ENCODE data around the gene DUSP2.

Gene DUSP2

GRCh38 chr2:96131152-96131812 lies 14.0 kb downstream of the DUSP2 start:
- H3K9ac ChIP-seq, result no peak overlapping the region
- no peaks in the 10 kb centered on the region for H3K36me3 ChIP-seq
- no peak overlapping the region for H3K4me2 ChIP-seq
- H3K27me3 ChIP-seq, result no peaks in the 10 kb centered on the region
- no peaks in the 10 kb centered on the region for H3K9me3 ChIP-seq (replicated peaks in 1 of 11)
- H3K4me1 ChIP-seq, result peaks cover 0 to 19% (median 2%) of the 10 kb centered on the region in 10 experiments; a peak in 7 of 20 replicates
- no peak overlapping the region for H3K4me3 ChIP-seq
- no peak overlapping the region for H3K27ac ChIP-seq
- TF ChIP-seq Cebpa-rat (IDR thresholded peaks at IDR 0.05), result no peak
- H4K20me1 ChIP-seq, result no peaks in the 10 kb centered on the region

- H4K20me1 ChIP-seq, result no peaks in the 10 kb centered on the region
- no peak overlapping the region for H3K9ac ChIP-seq
- TF ChIP-seq Cebpa-rat (IDR thresholded peaks at IDR 0.05), result no peak
- peaks cover 0 to 16% (median 0%) of the 10 kb centered on the region in 10 experiments; a peak in 6 of 20 replicates for H3K4me1 ChIP-seq
- H3K36me3 ChIP-seq, result no peaks in the 10 kb centered on the region
- H3K27me3 ChIP-seq, result no peaks in the 10 kb centered on the region
- no peaks in the 10 kb centered on the region for H3K9me3 ChIP-seq (replicated peaks in 1 of 11)
- no peak overlapping the region for H3K4me3 ChIP-seq
- H3K27ac ChIP-seq, result no peak overlapping the region
- H3K4me2 ChIP-seq, result no peak overlapping the region
Measured at GRCh38 chr2:96130483-96130882, 14.8 kb downstream of the DUSP2 start.

- Histone ChIP-seq H3K36me3 (no peaks in the 10 kb centered on the region), H3K4me2 (no peak overlapping the region), H3K4me1 (peaks cover 0 to 14% (median 0%) of the 10 kb centered on the region in 10 experiments; a peak in 6 of 20 replicates), H4K20me1 (no peaks in the 10 kb centered on the region), H3K27me3 (no peaks in the 10 kb centered on the region), H3K4me3 (no peak overlapping the region), H3K9me3 (replicated peaks in 1 of 11) (no peaks in the 10 kb centered on the region), H3K9ac (no peak overlapping the region), H3K27ac (no peak overlapping the region)
- TF ChIP-seq Cebpa-rat (IDR thresholded peaks at IDR 0.05), result no peak
Measured at GRCh38 chr2:96129528-96130120, 15.6 kb downstream of the DUSP2 start.

DNA sequence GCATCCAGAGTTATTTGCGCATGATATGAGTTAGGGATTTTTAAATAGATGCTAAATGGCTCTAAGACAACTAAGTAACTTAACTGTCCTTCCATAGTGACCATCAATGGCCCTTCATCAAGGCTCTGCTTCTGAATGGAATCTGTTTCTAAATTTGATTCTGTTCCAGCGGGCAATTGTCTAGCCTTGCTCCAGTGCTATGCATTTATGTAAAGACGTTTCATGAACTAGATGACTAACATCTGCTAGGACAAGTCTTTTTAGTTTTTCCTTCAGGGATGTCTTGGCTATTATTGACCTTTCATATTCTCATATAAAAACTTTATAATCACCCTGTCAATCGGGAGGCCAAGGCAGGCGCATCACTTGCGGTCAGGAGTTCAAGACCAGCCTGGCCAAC lies 16.8 kb downstream of the DUSP2 start:
- no peaks in the 10 kb centered on the region for H3K9me3 ChIP-seq (replicated peaks in 1 of 11)
- TF ChIP-seq Cebpa-rat (IDR thresholded peaks at IDR 0.05), result no peak
- no peak overlapping the region for H3K4me2 ChIP-seq
- H3K27ac ChIP-seq, result no peak overlapping the region
- H3K4me3 ChIP-seq, result no peak overlapping the region
- H3K4me1 ChIP-seq, result peaks cover 0 to 5% (median 0%) of the 10 kb centered on the region in 10 experiments; a peak in 4 of 20 replicates
- no peak overlapping the region for H3K9ac ChIP-seq
- no peaks in the 10 kb centered on the region for H3K27me3 ChIP-seq
- no peaks in the 10 kb centered on the region for H4K20me1 ChIP-seq
- no peaks in the 10 kb centered on the region for H3K36me3 ChIP-seq

GRCh38 chr2:96124406-96125265 lies 20.6 kb downstream of the DUSP2 start:
- no peaks in the 10 kb centered on the region for H3K9me3 ChIP-seq (replicated peaks in 1 of 11)
- H3K27ac ChIP-seq, result no peak overlapping the region
- H3K4me2 ChIP-seq, result no peak overlapping the region
- no peaks in the 10 kb centered on the region for H3K27me3 ChIP-seq
- peaks cover 11 to 25% (median 15%) of the 10 kb centered on the region in 10 experiments for H3K4me1 ChIP-seq
- TF ChIP-seq Cebpa-rat (IDR thresholded peaks at IDR 0.05), result no peak
- no peaks in the 10 kb centered on the region for H4K20me1 ChIP-seq
- no peaks in the 10 kb centered on the region for H3K36me3 ChIP-seq
- no peak overlapping the region for H3K4me3 ChIP-seq
- H3K9ac ChIP-seq, result no peak overlapping the region

GRCh38 chr2:96123936-96124335 lies 21.3 kb downstream of the DUSP2 start:
- peaks cover 18 to 31% (median 19%) of the 10 kb centered on the region in 10 experiments for H3K4me1 ChIP-seq
- H3K36me3 ChIP-seq, result no peaks in the 10 kb centered on the region
- no peaks in the 10 kb centered on the region for H4K20me1 ChIP-seq
- no peak for TF ChIP-seq Cebpa-rat (IDR thresholded peaks at IDR 0.05)
- no peak overlapping the region for H3K4me3 ChIP-seq
- H3K4me2 ChIP-seq, result no peak overlapping the region
- H3K9ac ChIP-seq, result no peak overlapping the region
- no peak overlapping the region for H3K27ac ChIP-seq
- H3K9me3 ChIP-seq (replicated peaks in 1 of 11), result no peaks in the 10 kb centered on the region
- H3K27me3 ChIP-seq, result no peaks in the 10 kb centered on the region

DNA sequence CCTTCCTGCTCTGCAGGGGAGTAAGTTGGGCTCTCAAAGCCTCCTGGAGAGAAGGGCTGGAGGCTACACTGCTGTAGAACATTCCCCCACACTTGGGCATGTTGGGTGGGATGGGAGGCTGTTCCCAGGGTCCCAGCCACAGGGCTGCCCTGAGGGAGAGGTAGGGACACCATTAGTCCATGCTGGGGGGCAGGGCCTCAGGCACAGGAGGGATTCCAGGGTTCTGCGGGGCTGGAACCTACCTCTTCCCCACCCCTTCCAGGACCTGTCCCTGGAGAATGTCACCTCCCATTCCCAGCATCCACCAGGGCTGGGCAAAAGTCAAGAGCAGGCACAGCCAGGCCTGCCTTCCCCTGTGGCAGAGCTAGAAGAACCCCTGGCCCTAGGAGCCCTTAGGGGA lies 21.9 kb downstream of the DUSP2 start:
- Histone ChIP-seq H3K4me1 (peaks cover 18 to 33% (median 20%) of the 10 kb centered on the region in 10 experiments), H3K4me3 (no peak overlapping the region), H3K27ac (no peak overlapping the region), H3K27me3 (no peaks in the 10 kb centered on the region), H3K36me3 (no peaks in the 10 kb centered on the region), H4K20me1 (no peaks in the 10 kb centered on the region), H3K9ac (no peak overlapping the region), H3K9me3 (replicated peaks in 1 of 11) (no peaks in the 10 kb centered on the region), H3K4me2 (no peak overlapping the region)
- no peak for TF ChIP-seq Cebpa-rat (IDR thresholded peaks at IDR 0.05)

- no peak overlapping the region for H3K9ac ChIP-seq
- peaks cover 20 to 39% (median 22%) of the 10 kb centered on the region in 10 experiments for H3K4me1 ChIP-seq
- H3K4me3 ChIP-seq, result no peak overlapping the region
- TF ChIP-seq Cebpa-rat (IDR thresholded peaks at IDR 0.05), result no peak
- H3K27me3 ChIP-seq, result peaks cover 0 to 6% (median 4%) of the 10 kb centered on the region in 11 experiments; a peak in 9 of 22 replicates
- no peaks in the 10 kb centered on the region for H3K9me3 ChIP-seq (replicated peaks in 1 of 11)
- no peaks in the 10 kb centered on the region for H3K36me3 ChIP-seq
- no peaks in the 10 kb centered on the region; a peak in 1 of 22 replicates for H4K20me1 ChIP-seq
- no peak overlapping the region for H3K27ac ChIP-seq
- H3K4me2 ChIP-seq, result no peak overlapping the region
Measured at GRCh38 chr2:96122391-96122790, 22.8 kb downstream of the DUSP2 start.

GRCh38 chr2:96121414-96121813 lies 23.8 kb downstream of the DUSP2 start:
- H3K9ac ChIP-seq, result no peak overlapping the region
- H3K36me3 ChIP-seq, result no peaks in the 10 kb centered on the region
- no peaks in the 10 kb centered on the region for H3K9me3 ChIP-seq (replicated peaks in 1 of 11)
- H3K4me1 ChIP-seq, result peaks cover 21 to 46% (median 28%) of the 10 kb centered on the region in 10 experiments
- no peak overlapping the region for H3K27ac ChIP-seq
- no peak for TF ChIP-seq Cebpa-rat (IDR thresholded peaks at IDR 0.05)
- H3K27me3 ChIP-seq, result peaks cover 5 to 16% (median 13%) of the 10 kb centered on the region in 11 experiments
- H3K4me3 ChIP-seq, result no peak overlapping the region
- peak overlapping the region in 1 of 11 experiments; percentile 22; a peak in 2 of 22 replicates for H3K4me2 ChIP-seq
- no peaks in the 10 kb centered on the region; a peak in 1 of 22 replicates for H4K20me1 ChIP-seq

Measured in BLaER1 treated with 17β-estradiol and CSF1 and Interleukin-3, amounts not matched to agents 10 nM and 100 nM (cell line).